Neural cell (in vitro differentiated cells): ENCODE measurements around the gene SLC9A3. TPM values are rescaled to one million over a fixed set of nuclear protein-coding genes. Genes with fewer than 3 reads are reported as not detected.

Experiments used
- H2AFZ ChIP-seq: fragments of 200-600, 300-800 bp; sonication (generic), shearing (Covaris generic); 2 replicates; pipeline ENCODE4 v1.6.0; 2014; ENCODE audit warnings: low read depth, mild to moderate bottlenecking, antibody characterized with exemption, low read length, moderate library complexity
- H3F3A ChIP-seq: fragments of 200-600 bp; shearing (Covaris generic); 2 replicates; pipeline ENCODE4 v1.6.1; 2016; ENCODE audit warnings: mild to moderate bottlenecking, moderate library complexity, mixed read lengths, antibody characterized with exemption, low read length; ENCODE audit not compliant: insufficient read depth, poor library complexity, severe bottlenecking
- H3K27ac ChIP-seq: fragments of 200-600, 300-800 bp; sonication (generic), shearing (Covaris generic); 2 replicates; pipeline ENCODE4 v1.5.1; 2014; ENCODE audit warnings: mild to moderate bottlenecking, low read length, moderate library complexity
- H3K27me3 ChIP-seq: fragments of 300-800, 200-600 bp; sonication (generic), shearing (Covaris generic); 2 replicates; pipeline ENCODE4 v1.6.0; 2014; ENCODE audit warnings: mild to moderate bottlenecking, low read depth, low read length, moderate library complexity; ENCODE audit not compliant: insufficient read depth
- H3K36me3 ChIP-seq: fragments of 300-800, 200-600 bp; sonication (generic), shearing (Covaris generic); 2 replicates; pipeline ENCODE4 v1.5.1; 2014; ENCODE audit warnings: mild to moderate bottlenecking, antibody characterized with exemption, low read length, moderate library complexity; ENCODE audit not compliant: insufficient read depth
- H3K4me2 ChIP-seq: fragments of 300-800, 200-600 bp; sonication (generic), shearing (Covaris generic); 2 replicates; pipeline ENCODE4 v1.6.0; 2014; ENCODE audit warnings: mild to moderate bottlenecking, low read length
- H3K4me3 ChIP-seq: fragments of 300-800, 200-600 bp; sonication (generic), shearing (Covaris generic); 2 replicates; pipeline ENCODE4 v1.5.1; 2014; ENCODE audit warnings: mild to moderate bottlenecking, low read length, moderate library complexity
- H3K79me2 ChIP-seq: fragments of 200-600 bp; shearing (Covaris generic); replicated peaks from 2 replicates; pipeline ENCODE4 v1.6.0; 2014; ENCODE audit warnings: mild to moderate bottlenecking, low read length, moderate library complexity; ENCODE audit not compliant: insufficient read depth
- H3K9ac ChIP-seq: fragments of 300-800, 200-600 bp; sonication (generic), shearing (Covaris generic); 2 replicates; pipeline ENCODE4 v1.6.1; 2016; ENCODE audit warnings: mild to moderate bottlenecking, low read length, mixed read lengths
- H3K9me2 ChIP-seq: fragments of 200-600 bp; shearing (Covaris generic); 2 replicates; pipeline ENCODE4 v1.6.1; 2016; ENCODE audit warnings: mild to moderate bottlenecking, low read length, mixed read lengths; ENCODE audit not compliant: insufficient read depth
- H3K9me3 ChIP-seq: fragments of 200-600, 300-800 bp; sonication (generic), shearing (Covaris generic); 2 replicates; pipeline ENCODE4 v1.6.1; 2016; ENCODE audit warnings: mild to moderate bottlenecking, mixed run types, low read length, moderate library complexity, mixed read lengths
- H4K20me1 ChIP-seq: fragments of 200-600 bp; shearing (Covaris generic); 2 replicates; pipeline ENCODE4 v1.6.1; 2016; ENCODE audit warnings: mild to moderate bottlenecking, mixed run types; ENCODE audit not compliant: insufficient read depth
- EP300 ChIP-seq: fragments of 450-650 bp; conservative IDR thresholded peaks from 2 replicates; pipeline ENCODE4 v1.6.1; 2014; ENCODE audit warnings: antibody characterized with exemption, mild to moderate bottlenecking, moderate library complexity; ENCODE audit not compliant: poor library complexity, severe bottlenecking
- EZH2 ChIP-seq: fragments of 200-600, 300-800 bp; shearing (Covaris generic), sonication (generic); IDR thresholded peaks from 2 replicates; pipeline ENCODE4 v1.6.1; 2014; ENCODE audit warnings: antibody characterized with exemption, low read length, borderline replicate concordance, mild to moderate bottlenecking; ENCODE audit not compliant: insufficient read depth, poor library complexity, severe bottlenecking
- MXI1 ChIP-seq: fragments of 450-650 bp; conservative IDR thresholded peaks from 2 replicates; pipeline ENCODE4 v1.6.1; 2014; ENCODE audit warnings: antibody characterized with exemption, mild to moderate bottlenecking; ENCODE audit not compliant: poor library complexity, severe bottlenecking
- POLR2AphosphoS5 ChIP-seq: IDR thresholded peaks from 2 replicates; pipeline ENCODE4 v1.6.1; 2012
- RAD21 ChIP-seq: fragments of 450-650 bp; conservative IDR thresholded peaks from 2 replicates; pipeline ENCODE4 v1.6.1; 2014; ENCODE audit warnings: antibody characterized with exemption, mild to moderate bottlenecking, moderate library complexity
- SMC3 ChIP-seq: fragments of 450-650 bp; conservative IDR thresholded peaks from 2 replicates; pipeline ENCODE4 v1.6.1; 2014; ENCODE audit warnings: antibody characterized with exemption, mild to moderate bottlenecking, moderate library complexity; ENCODE audit not compliant: poor library complexity
- TAF1 ChIP-seq: IDR thresholded peaks from 2 replicates; pipeline ENCODE4 v1.6.1; 2012; ENCODE audit warnings: low read depth
- polyA plus RNA-seq: library from polyadenylated mRNA; depleted of rRNA; stranded (reverse); fragments of >200 nt; gene quantifications from 2 replicates; pipeline ENCODE4 v1.2.3, GENCODE V29; 2014
- TF ChIP-seq, protein P1 (sequence below): fragments of 450-650 bp; IDR thresholded peaks from 2 replicates; pipeline ENCODE4 v1.5.1; 2014; ENCODE audit warnings: antibody characterized with exemption, mild to moderate bottlenecking, moderate library complexity; ENCODE audit not compliant: poor library complexity, severe bottlenecking
- TF ChIP-seq, protein P2 (sequence below): IDR thresholded peaks from 2 replicates; pipeline ENCODE4 v1.6.1; 2012; ENCODE audit warnings: borderline replicate concordance

The SLC9A3 gene
- polyA plus RNA-seq, 1 donor from 2014 or later = 4.0 TPM

DNA sequence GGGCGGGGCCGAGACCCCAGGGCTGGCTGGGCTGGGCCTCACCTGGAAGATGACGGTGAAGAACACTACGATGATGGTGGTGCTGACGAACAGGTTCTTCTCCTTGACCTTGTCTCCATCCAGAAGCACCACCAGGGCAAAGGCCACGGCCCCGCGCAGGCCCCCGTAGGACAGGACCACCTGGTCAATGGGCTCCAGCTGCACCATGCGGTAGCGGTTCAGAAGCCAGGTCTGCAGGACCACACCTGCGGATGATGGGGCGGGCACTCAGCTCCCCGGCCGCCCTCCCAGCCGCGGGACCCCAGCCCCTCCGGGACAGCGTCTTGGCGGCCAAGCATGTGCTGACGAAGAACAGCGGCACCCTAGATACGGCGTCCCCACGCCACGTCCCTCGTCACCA lies 41.7 kb downstream of the SLC9A3 start:
- H4K20me1 ChIP-seq = no peaks in the 10 kb centered on the region
- no peak for TF ChIP-seq RAD21
- TF ChIP-seq, protein P1, sequence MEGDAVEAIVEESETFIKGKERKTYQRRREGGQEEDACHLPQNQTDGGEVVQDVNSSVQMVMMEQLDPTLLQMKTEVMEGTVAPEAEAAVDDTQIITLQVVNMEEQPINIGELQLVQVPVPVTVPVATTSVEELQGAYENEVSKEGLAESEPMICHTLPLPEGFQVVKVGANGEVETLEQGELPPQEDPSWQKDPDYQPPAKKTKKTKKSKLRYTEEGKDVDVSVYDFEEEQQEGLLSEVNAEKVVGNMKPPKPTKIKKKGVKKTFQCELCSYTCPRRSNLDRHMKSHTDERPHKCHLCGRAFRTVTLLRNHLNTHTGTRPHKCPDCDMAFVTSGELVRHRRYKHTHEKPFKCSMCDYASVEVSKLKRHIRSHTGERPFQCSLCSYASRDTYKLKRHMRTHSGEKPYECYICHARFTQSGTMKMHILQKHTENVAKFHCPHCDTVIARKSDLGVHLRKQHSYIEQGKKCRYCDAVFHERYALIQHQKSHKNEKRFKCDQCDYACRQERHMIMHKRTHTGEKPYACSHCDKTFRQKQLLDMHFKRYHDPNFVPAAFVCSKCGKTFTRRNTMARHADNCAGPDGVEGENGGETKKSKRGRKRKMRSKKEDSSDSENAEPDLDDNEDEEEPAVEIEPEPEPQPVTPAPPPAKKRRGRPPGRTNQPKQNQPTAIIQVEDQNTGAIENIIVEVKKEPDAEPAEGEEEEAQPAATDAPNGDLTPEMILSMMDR = no peak
- no peak for TF ChIP-seq TAF1
- TF ChIP-seq POLR2AphosphoS5 = no peak
- TF ChIP-seq EP300 = no peak
- TF ChIP-seq, protein P2, sequence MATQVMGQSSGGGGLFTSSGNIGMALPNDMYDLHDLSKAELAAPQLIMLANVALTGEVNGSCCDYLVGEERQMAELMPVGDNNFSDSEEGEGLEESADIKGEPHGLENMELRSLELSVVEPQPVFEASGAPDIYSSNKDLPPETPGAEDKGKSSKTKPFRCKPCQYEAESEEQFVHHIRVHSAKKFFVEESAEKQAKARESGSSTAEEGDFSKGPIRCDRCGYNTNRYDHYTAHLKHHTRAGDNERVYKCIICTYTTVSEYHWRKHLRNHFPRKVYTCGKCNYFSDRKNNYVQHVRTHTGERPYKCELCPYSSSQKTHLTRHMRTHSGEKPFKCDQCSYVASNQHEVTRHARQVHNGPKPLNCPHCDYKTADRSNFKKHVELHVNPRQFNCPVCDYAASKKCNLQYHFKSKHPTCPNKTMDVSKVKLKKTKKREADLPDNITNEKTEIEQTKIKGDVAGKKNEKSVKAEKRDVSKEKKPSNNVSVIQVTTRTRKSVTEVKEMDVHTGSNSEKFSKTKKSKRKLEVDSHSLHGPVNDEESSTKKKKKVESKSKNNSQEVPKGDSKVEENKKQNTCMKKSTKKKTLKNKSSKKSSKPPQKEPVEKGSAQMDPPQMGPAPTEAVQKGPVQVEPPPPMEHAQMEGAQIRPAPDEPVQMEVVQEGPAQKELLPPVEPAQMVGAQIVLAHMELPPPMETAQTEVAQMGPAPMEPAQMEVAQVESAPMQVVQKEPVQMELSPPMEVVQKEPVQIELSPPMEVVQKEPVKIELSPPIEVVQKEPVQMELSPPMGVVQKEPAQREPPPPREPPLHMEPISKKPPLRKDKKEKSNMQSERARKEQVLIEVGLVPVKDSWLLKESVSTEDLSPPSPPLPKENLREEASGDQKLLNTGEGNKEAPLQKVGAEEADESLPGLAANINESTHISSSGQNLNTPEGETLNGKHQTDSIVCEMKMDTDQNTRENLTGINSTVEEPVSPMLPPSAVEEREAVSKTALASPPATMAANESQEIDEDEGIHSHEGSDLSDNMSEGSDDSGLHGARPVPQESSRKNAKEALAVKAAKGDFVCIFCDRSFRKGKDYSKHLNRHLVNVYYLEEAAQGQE = no peak
- TF ChIP-seq SMC3 = no peak
- TF ChIP-seq EZH2 = no peak
- TF ChIP-seq MXI1 = no peak
- H3K27ac ChIP-seq = no peak overlapping the region
- no peak overlapping the region for H3K4me3 ChIP-seq
- H3K36me3 ChIP-seq = no peaks in the 10 kb centered on the region
- no peaks in the 10 kb centered on the region for H3K9me3 ChIP-seq
- H3F3A ChIP-seq = no peaks in the 10 kb centered on the region
- no peaks in the 10 kb centered on the region for H3K27me3 ChIP-seq
- no peak overlapping the region for H3K9ac ChIP-seq
- no peak overlapping the region for H3K4me2 ChIP-seq
- H3K79me2 ChIP-seq = no peaks in the 10 kb centered on the region
- no peaks in the 10 kb centered on the region for H3K9me2 ChIP-seq
- no peak overlapping the region for H2AFZ ChIP-seq

- TF ChIP-seq MXI1 = no peak
- no peak for TF ChIP-seq POLR2AphosphoS5
- Histone ChIP-seq H4K20me1 (no peaks in the 10 kb centered on the region), H3K79me2 (no peaks in the 10 kb centered on the region), H3K27ac (no peak overlapping the region), H3K9me3 (no peaks in the 10 kb centered on the region), H3K36me3 (no peaks in the 10 kb centered on the region), H3K9ac (no peak overlapping the region), H3K9me2 (no peaks in the 10 kb centered on the region), H3K4me3 (no peak overlapping the region), H3F3A (no peaks in the 10 kb centered on the region), H2AFZ (no peak overlapping the region), H3K27me3 (no peaks in the 10 kb centered on the region), H3K4me2 (no peak overlapping the region)
Measured at GRCh38 chr5:482021-482420, 42.2 kb downstream of the SLC9A3 start.

GRCh38 chr5:481347-481746 lies 42.9 kb downstream of the SLC9A3 start:
- Histone ChIP-seq H3K79me2 (no peaks in the 10 kb centered on the region), H2AFZ (no peak overlapping the region), H3K9me3 (no peaks in the 10 kb centered on the region), H3K27me3 (no peaks in the 10 kb centered on the region), H3K4me2 (no peak overlapping the region), H3K9me2 (no peaks in the 10 kb centered on the region), H4K20me1 (no peaks in the 10 kb centered on the region), H3K9ac (no peak overlapping the region), H3K4me3 (no peak overlapping the region), H3K36me3 (no peaks in the 10 kb centered on the region), H3K27ac (no peak overlapping the region), H3F3A (no peaks in the 10 kb centered on the region)
- no peak for TF ChIP-seq RAD21
- TF ChIP-seq MXI1 = no peak
- no peak for TF ChIP-seq SMC3
- no peak for TF ChIP-seq TAF1
- TF ChIP-seq, protein P1 = no peak
- TF ChIP-seq POLR2AphosphoS5 = no peak
- TF ChIP-seq EZH2 = no peak
- TF ChIP-seq EP300 = no peak
